K562 (cell line): ENCODE data around the gene SNX9. TPM values are rescaled to one million over a fixed set of nuclear protein-coding genes. Genes with fewer than 3 reads are reported as not detected.

Source experiments
- COPS2 ChIP-seq: fragments of 450-650 bp; conservative IDR thresholded peaks from 2 replicates; pipeline ENCODE4 v1.6.1; 2016; ENCODE audit warnings: mild to moderate bottlenecking, moderate library complexity
- DPF2 ChIP-seq: fragments of 450-650 bp; IDR thresholded peaks from 2 replicates; pipeline ENCODE4 v1.6.1; 2016
- GATAD2B ChIP-seq: fragments of 450-650 bp; IDR thresholded peaks from 2 replicates; pipeline ENCODE4 v1.6.1; 2017; ENCODE audit warnings: mild to moderate bottlenecking, borderline replicate concordance
- KLF16 ChIP-seq: IDR thresholded peaks from 2 replicates; pipeline ENCODE4 v1.6.1; 2016; ENCODE audit warnings: antibody characterized with exemption
- NFRKB ChIP-seq: fragments of 450-650 bp; IDR thresholded peaks from 2 replicates; pipeline ENCODE4 v1.6.1; 2016; ENCODE audit warnings: low read depth
- NR2F6 ChIP-seq: fragments of 450-650 bp; formaldehyde crosslinking; IDR thresholded peaks from 2 replicates; pipeline ENCODE4 v1.4.0; 2020; ENCODE audit warnings: mild to moderate bottlenecking
- PTBP1 ChIP-seq: fragments of 200-400 bp; formaldehyde crosslinking; IDR thresholded peaks from 2 replicates; pipeline ENCODE4 v1.6.1; 2017; ENCODE audit warnings: low read depth, low read length
- RCOR1 ChIP-seq, 2 experiments: IDR thresholded peaks; 2 replicates each; pipeline ENCODE4 v1.6.1; 2012; ENCODE audit warnings: low read depth in 2 of 2, low read length in 2 of 2, borderline replicate concordance in 1 of 2, improper control_type of control experiment in 1 of 2
- SMAD3 ChIP-seq: fragments of 450-650 bp; formaldehyde crosslinking; conservative IDR thresholded peaks from 2 replicates; pipeline ENCODE4 v1.4.0; 2020; ENCODE audit warnings: mild to moderate bottlenecking
- SNRNP70 ChIP-seq: fragments of 200-400 bp; formaldehyde crosslinking; optimal IDR thresholded peaks from 2 replicates; pipeline ENCODE3; 2017; ENCODE audit warnings: low read depth, low read length
- SRSF3 ChIP-seq: fragments of 200-400 bp; formaldehyde crosslinking; IDR thresholded peaks from 2 replicates; pipeline ENCODE4 v1.6.1; 2016; ENCODE audit warnings: mild to moderate bottlenecking, low read length, moderate library complexity; ENCODE audit not compliant: insufficient read depth
- STAT5A ChIP-seq: IDR thresholded peaks from 2 replicates; pipeline ENCODE4 v1.6.1; 2012; ENCODE audit warnings: low read length, inconsistent platforms, borderline replicate concordance
- TARDBP ChIP-seq: fragments of 450-650 bp; IDR thresholded peaks from 2 replicates; pipeline ENCODE4 v1.6.1; 2016
- ZKSCAN8 ChIP-seq: fragments of 200-800 bp; sonication (Bioruptor generic); IDR thresholded peaks from 2 replicates; pipeline ENCODE4 v1.6.1; 2016; ENCODE audit warnings: missing genetic modification characterization, missing compliant biosample characterization
- ZNF143 ChIP-seq: sonication (generic); formaldehyde crosslinking; IDR thresholded peaks from 2 replicates; pipeline ENCODE4 v1.9.0; 2022; ENCODE audit warnings: mild to moderate bottlenecking, missing genetic modification reagents
- ZNF407 ChIP-seq: fragments of 450-650 bp; IDR thresholded peaks from 2 replicates; pipeline ENCODE4 v1.6.1; 2016; ENCODE audit warnings: low read depth
- polyA plus RNA-seq, 8 experiments: library from polyadenylated mRNA; depleted of rRNA in 4 of 8; stranded (reverse) in 5 of 8; unstranded in 3 of 8; fragments of >200 nt; fragmentation: Nextera tagmentation in 2 of 8; fragmentation: Illumina TruSeq in 1 of 8; extraction: Ambion mirVana in 2 of 8; extraction: Trizol in 1 of 8; gene quantifications; 2 replicates each; pipeline versions ENCODE4 v1.2.1 to v1.2.3, GENCODE V29; 2011 to 2014; ENCODE audit warnings: inconsistent platforms in 1 of 8, missing spikeins in 1 of 8
- total RNA-seq, 7 experiments: library from RNA; depleted of rRNA in 6 of 7; stranded (reverse); fragments of >200 nt in 6 of 7; fragmentation: Illumina TruSeq in 2 of 7; extraction: Trizol in 2 of 7; gene quantifications; 2 replicates each; pipeline versions ENCODE4 v1.2.1 to v1.2.3, GENCODE V29; 2011 to 2021; ENCODE audit warnings: low replicate concordance in 1 of 7
- TF ChIP-seq, protein P1 (sequence below): fragments of 450-650 bp; formaldehyde crosslinking; IDR thresholded peaks from 2 replicates; pipeline ENCODE4 v1.4.0; 2020; ENCODE audit warnings: mild to moderate bottlenecking
- TF ChIP-seq, protein P2 (sequence below): fragments of 250-450 bp; sonication (Bioruptor Pico); IDR thresholded peaks from 2 replicates; pipeline ENCODE4 v1.8.0; 2022; ENCODE audit warnings: inconsistent platforms, mild to moderate bottlenecking, moderate library complexity, borderline replicate concordance
- TF ChIP-seq, protein P3 (sequence below): fragments of 250-450 bp; sonication (Bioruptor Pico); IDR thresholded peaks from 2 replicates; pipeline ENCODE4 v1.5.0; 2021; ENCODE audit warnings: mild to moderate bottlenecking, borderline replicate concordance

SNX9 gene
- total and polyA plus RNA-seq, 9 of the 15 experiments (the other 6 are each of a cell fraction or from before 2014, with no cell fraction given), result 6.0 to 81.7 (median 57.1) TPM

DNA sequence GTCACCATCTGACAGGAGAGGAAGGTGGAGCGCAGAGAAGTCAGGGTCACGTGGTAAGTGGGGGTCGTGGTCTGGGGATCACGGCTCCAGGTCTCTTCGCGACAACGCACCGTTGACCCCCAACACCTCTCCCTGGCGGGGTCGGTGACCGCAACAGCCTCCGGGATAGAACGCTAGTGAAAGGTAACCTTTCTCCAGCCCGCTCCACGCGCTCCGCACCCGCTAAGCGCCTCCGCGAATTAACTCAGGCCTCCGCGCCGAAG lies 158.0 kb downstream of the SNX9 start (continued):
- TF ChIP-seq, protein P1, sequence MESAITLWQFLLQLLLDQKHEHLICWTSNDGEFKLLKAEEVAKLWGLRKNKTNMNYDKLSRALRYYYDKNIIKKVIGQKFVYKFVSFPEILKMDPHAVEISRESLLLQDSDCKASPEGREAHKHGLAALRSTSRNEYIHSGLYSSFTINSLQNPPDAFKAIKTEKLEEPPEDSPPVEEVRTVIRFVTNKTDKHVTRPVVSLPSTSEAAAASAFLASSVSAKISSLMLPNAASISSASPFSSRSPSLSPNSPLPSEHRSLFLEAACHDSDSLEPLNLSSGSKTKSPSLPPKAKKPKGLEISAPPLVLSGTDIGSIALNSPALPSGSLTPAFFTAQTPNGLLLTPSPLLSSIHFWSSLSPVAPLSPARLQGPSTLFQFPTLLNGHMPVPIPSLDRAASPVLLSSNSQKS, result no peak
- 0 out of 2 replicates have a peak, but pooled peaks have one; percentile 56 for TF ChIP-seq SRSF3
- no peak for TF ChIP-seq ZNF407
- TF ChIP-seq, protein P2, sequence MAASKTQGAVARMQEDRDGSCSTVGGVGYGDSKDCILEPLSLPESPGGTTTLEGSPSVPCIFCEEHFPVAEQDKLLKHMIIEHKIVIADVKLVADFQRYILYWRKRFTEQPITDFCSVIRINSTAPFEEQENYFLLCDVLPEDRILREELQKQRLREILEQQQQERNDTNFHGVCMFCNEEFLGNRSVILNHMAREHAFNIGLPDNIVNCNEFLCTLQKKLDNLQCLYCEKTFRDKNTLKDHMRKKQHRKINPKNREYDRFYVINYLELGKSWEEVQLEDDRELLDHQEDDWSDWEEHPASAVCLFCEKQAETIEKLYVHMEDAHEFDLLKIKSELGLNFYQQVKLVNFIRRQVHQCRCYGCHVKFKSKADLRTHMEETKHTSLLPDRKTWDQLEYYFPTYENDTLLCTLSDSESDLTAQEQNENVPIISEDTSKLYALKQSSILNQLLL, result no peak
- no peak for TF ChIP-seq RCOR1 (IDR thresholded peaks at IDR 0.05; ENCODE audit: borderline replicate concordance in 1 of 2, low read depth in 2 of 2, low read length in 2 of 2)
- TF ChIP-seq SMAD3, result no peak
- TF ChIP-seq SNRNP70, result no peak
- TF ChIP-seq COPS2, result no peak
- TF ChIP-seq NFRKB, result no peak
- TF ChIP-seq, protein P3, sequence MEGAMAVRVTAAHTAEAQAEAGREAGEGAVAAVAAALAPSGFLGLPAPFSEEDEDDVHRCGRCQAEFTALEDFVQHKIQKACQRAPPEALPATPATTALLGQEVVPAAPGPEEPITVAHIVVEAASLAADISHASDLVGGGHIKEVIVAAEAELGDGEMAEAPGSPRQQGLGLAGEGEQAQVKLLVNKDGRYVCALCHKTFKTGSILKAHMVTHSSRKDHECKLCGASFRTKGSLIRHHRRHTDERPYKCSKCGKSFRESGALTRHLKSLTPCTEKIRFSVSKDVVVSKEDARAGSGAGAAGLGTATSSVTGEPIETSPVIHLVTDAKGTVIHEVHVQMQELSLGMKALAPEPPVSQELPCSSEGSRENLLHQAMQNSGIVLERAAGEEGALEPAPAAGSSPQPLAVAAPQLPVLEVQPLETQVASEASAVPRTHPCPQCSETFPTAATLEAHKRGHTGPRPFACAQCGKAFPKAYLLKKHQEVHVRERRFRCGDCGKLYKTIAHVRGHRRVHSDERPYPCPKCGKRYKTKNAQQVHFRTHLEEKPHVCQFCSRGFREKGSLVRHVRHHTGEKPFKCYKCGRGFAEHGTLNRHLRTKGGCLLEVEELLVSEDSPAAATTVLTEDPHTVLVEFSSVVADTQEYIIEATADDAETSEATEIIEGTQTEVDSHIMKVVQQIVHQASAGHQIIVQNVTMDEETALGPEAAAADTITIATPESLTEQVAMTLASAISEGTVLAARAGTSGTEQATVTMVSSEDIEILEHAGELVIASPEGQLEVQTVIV (CRISPR knock-in tag), result no peak
- no peak for TF ChIP-seq STAT5A
- TF ChIP-seq ZKSCAN8 (CRISPR knock-in tag), result no peak
- no peak for TF ChIP-seq ZNF143 (CRISPR knock-in tag)
- TF ChIP-seq NR2F6 (CRISPR knock-in tag), result no peak
- TF ChIP-seq KLF16, result no peak
- TF ChIP-seq PTBP1, result no peak
- TF ChIP-seq TARDBP, result no peak
- no peak for TF ChIP-seq GATAD2B
- TF ChIP-seq DPF2, result no peak
